T-helper 17 cell (primary cell): Measurements from ENCODE around the gene C10orf95. TPM values are rescaled to one million over a fixed set of nuclear protein-coding genes. Genes with fewer than 3 reads are reported as not detected.

Source experiments
- ATAC-seq: fragments of 150-1000 bp; cut with Tn5 transposase; 2 replicates; pipeline ENCODE4 v1.10.0; 2021; ENCODE audit warnings: mild to moderate bottlenecking, moderate library complexity
- DNase-seq, 3 donors: peaks; one replicate each; pipeline versions ENCODE4 v3.0.0 to v3.0.0-alpha.2; 2020 to 2021
- H3K9me3 ChIP-seq: one replicate; pipeline ENCODE4 v1.7.0; 2013; ENCODE audit warnings: low read length, mild to moderate bottlenecking; ENCODE audit not compliant: control insufficient read depth, poor library complexity, severe bottlenecking
- H3K27ac Mint-ChIP-seq: one replicate; pipeline ENCODE4 v1.8.0; 2022; ENCODE audit warnings: mild to moderate bottlenecking, moderate library complexity, mixed read lengths
- H3K27me3 Mint-ChIP-seq: one replicate; pipeline ENCODE4 v1.8.0; 2022; ENCODE audit warnings: mixed read lengths
- H3K36me3 Mint-ChIP-seq: one replicate; pipeline ENCODE4 v1.8.0; 2022; ENCODE audit warnings: low read depth, mixed read lengths
- H3K4me1 Mint-ChIP-seq: one replicate; pipeline ENCODE4 v1.8.0; 2022; ENCODE audit warnings: mild to moderate bottlenecking, mixed read lengths
- H3K4me3 Mint-ChIP-seq: one replicate; pipeline ENCODE4 v1.8.0; 2022; ENCODE audit warnings: mild to moderate bottlenecking, moderate library complexity, mixed read lengths
- total RNA-seq, 4 donors: library from RNA in 2 of 4; stranded (reverse) in 2 of 4; gene quantifications; one replicate each; pipeline ENCODE4 v1.2.3 and lab custom pipeline; 2022 to 2026

Gene C10orf95
- total RNA-seq, 2 donors from 2014 or later, result 0.50 TPM; not detected in 1

GRCh38 chr10:102436312-102436711, 15.0 kb downstream of the C10orf95 start:
- peaks cover 49% of the 10 kb centered on the region for H3K4me1 Mint-ChIP-seq
- no peak for DNase-seq
- no peaks in the 10 kb centered on the region for H3K9me3 ChIP-seq
- no peaks in the 10 kb centered on the region for H3K27me3 Mint-ChIP-seq
- no peak for ATAC-seq
- H3K27ac Mint-ChIP-seq, result peak overlapping the region; percentile 91
- peak overlapping the region; percentile 95 for H3K4me3 Mint-ChIP-seq
- H3K36me3 Mint-ChIP-seq, result no peaks in the 10 kb centered on the region

GRCh38 chr10:102435529-102436233, 15.7 kb downstream of the C10orf95 start:
- H3K27ac Mint-ChIP-seq, result peak overlapping the region; percentile 91
- no peaks in the 10 kb centered on the region for H3K9me3 ChIP-seq
- peaks cover 49% of the 10 kb centered on the region for H3K4me1 Mint-ChIP-seq
- DNase-seq (no peak), ATAC-seq (no peak)
- H3K4me3 Mint-ChIP-seq, result peak overlapping the region; percentile 95
- H3K27me3 Mint-ChIP-seq, result no peaks in the 10 kb centered on the region
- H3K36me3 Mint-ChIP-seq, result no peaks in the 10 kb centered on the region

GRCh38 chr10:102435133-102435497, 16.2 kb downstream of the C10orf95 start:
- Mint-ChIP-seq H3K27me3 (no peaks in the 10 kb centered on the region), H3K4me1 (peaks cover 49% of the 10 kb centered on the region), H3K36me3 (no peaks in the 10 kb centered on the region), H3K4me3 (peak overlapping the region; percentile 95), H3K27ac (peak overlapping the region; percentile 91)
- H3K9me3 ChIP-seq, result no peaks in the 10 kb centered on the region
- no peak for DNase-seq
- ATAC-seq, result no peak

- Mint-ChIP-seq H3K4me1 (peaks cover 49% of the 10 kb centered on the region), H3K36me3 (no peaks in the 10 kb centered on the region)
- no peak for ATAC-seq
Measured at GRCh38 chr10:102434394-102435132, 16.8 kb downstream of the C10orf95 start.

GRCh38 chr10:102433619-102434046, 17.7 kb downstream of the C10orf95 start:
- no peaks in the 10 kb centered on the region for H3K9me3 ChIP-seq
- Mint-ChIP-seq H3K27ac (peak overlapping the region; percentile 96), H3K36me3 (no peaks in the 10 kb centered on the region), H3K4me1 (peaks cover 49% of the 10 kb centered on the region), H3K4me3 (peak overlapping the region; percentile 94), H3K27me3 (no peaks in the 10 kb centered on the region)
- DNase-seq (no peak), ATAC-seq (no peak)

More at GRCh38 chr10:102434394-102435132, 16.8 kb downstream of the C10orf95 start:
- no peaks in the 10 kb centered on the region for H3K27me3 Mint-ChIP-seq
- H3K9me3 ChIP-seq, result no peaks in the 10 kb centered on the region
- H3K4me3 Mint-ChIP-seq, result peak overlapping the region; percentile 95
- peak overlapping the region; percentile 91 for H3K27ac Mint-ChIP-seq
- no peak for DNase-seq

- Mint-ChIP-seq H3K4me3 (peak within 1 kb of the TSS; percentile 94), H3K27ac (peak within 1 kb of the TSS; percentile 96), H3K36me3 (peaks cover 3% of the 10 kb centered on the region), H3K4me1 (peaks cover 45% of the 10 kb centered on the region), H3K27me3 (no peaks in the 10 kb centered on the region)
- peak; percentile 86 to 94 (median 92) for DNase-seq
- peak; percentile 97 for ATAC-seq
- H3K9me3 ChIP-seq, result no peaks in the 10 kb centered on the region
Measured at GRCh38 chr10:102432162-102432950, 19.0 kb downstream of the C10orf95 start, which contains the start of gene CUEDC2. TSS of gene CUEDC2 (minus strand) at chr10:102432574. CDS start at chr10:102425188, 7,386 bp downstream.

- H3K9me3 ChIP-seq, result no peaks in the 10 kb centered on the region
- Mint-ChIP-seq H3K27ac (peak overlapping the region; percentile 96), H3K4me3 (peak overlapping the region; percentile 94), H3K36me3 (peaks cover 4% of the 10 kb centered on the region), H3K4me1 (peaks cover 43% of the 10 kb centered on the region), H3K27me3 (no peaks in the 10 kb centered on the region)
- ATAC-seq (no peak), DNase-seq (no peak)
Measured at GRCh38 chr10:102431452-102432124, 19.8 kb downstream of the C10orf95 start.

GRCh38 chr10:102429468-102429867, 21.9 kb downstream of the C10orf95 start:
- Mint-ChIP-seq H3K4me1 (peaks cover 36% of the 10 kb centered on the region), H3K27me3 (no peaks in the 10 kb centered on the region), H3K4me3 (no peak overlapping the region), H3K27ac (no peak overlapping the region), H3K36me3 (peaks cover 4% of the 10 kb centered on the region)
- no peaks in the 10 kb centered on the region for H3K9me3 ChIP-seq
- ATAC-seq (no peak), DNase-seq (no peak)

- H3K9me3 ChIP-seq, result no peaks in the 10 kb centered on the region
- no peaks in the 10 kb centered on the region for H3K27me3 Mint-ChIP-seq
- peaks cover 4% of the 10 kb centered on the region for H3K36me3 Mint-ChIP-seq
- DNase-seq, result no peak
- H3K4me1 Mint-ChIP-seq, result peaks cover 26% of the 10 kb centered on the region
- no peak overlapping the region for H3K4me3 Mint-ChIP-seq
- ATAC-seq, result no peak
- peak overlapping the region; percentile 89 for H3K27ac Mint-ChIP-seq
Measured at GRCh38 chr10:102426803-102427287, 24.5 kb downstream of the C10orf95 start.

GRCh38 chr10:102425444-102425843, 25.9 kb downstream of the C10orf95 start:
- DNase-seq (no peak), ATAC-seq (no peak)
- H3K27ac Mint-ChIP-seq, result no peak overlapping the region
- H3K4me1 Mint-ChIP-seq, result peaks cover 25% of the 10 kb centered on the region
- H3K4me3 Mint-ChIP-seq, result no peak overlapping the region
- peaks cover 6% of the 10 kb centered on the region for H3K36me3 Mint-ChIP-seq
- no peaks in the 10 kb centered on the region for H3K9me3 ChIP-seq
- no peaks in the 10 kb centered on the region for H3K27me3 Mint-ChIP-seq

GRCh38 chr10:102424916-102425315, 26.4 kb downstream of the C10orf95 start:
- DNase-seq (no peak), ATAC-seq (no peak)
- Mint-ChIP-seq H3K27me3 (no peaks in the 10 kb centered on the region), H3K27ac (no peak overlapping the region), H3K4me1 (peaks cover 25% of the 10 kb centered on the region), H3K4me3 (no peak overlapping the region), H3K36me3 (peaks cover 6% of the 10 kb centered on the region)
- no peaks in the 10 kb centered on the region for H3K9me3 ChIP-seq

GRCh38 chr10:102424145-102424544, 27.2 kb downstream of the C10orf95 start:
- no peaks in the 10 kb centered on the region for H3K9me3 ChIP-seq
- no peak for ATAC-seq
- DNase-seq, result no peak
- Mint-ChIP-seq H3K27ac (no peak overlapping the region), H3K36me3 (peaks cover 6% of the 10 kb centered on the region), H3K27me3 (no peaks in the 10 kb centered on the region), H3K4me1 (peaks cover 29% of the 10 kb centered on the region), H3K4me3 (peak overlapping the region; percentile 36)
